ENCODE measurements around the gene IPO11. TPM values are rescaled to one million over a fixed set of nuclear protein-coding genes. Genes with fewer than 3 reads are reported as not detected.
A peak's percentile ranks its signal among the peaks of the same experiment; 100 is the strongest.

Gene IPO11
- total RNA-seq, 1 experiment from 2014 or later: 16.1 TPM

DNA sequence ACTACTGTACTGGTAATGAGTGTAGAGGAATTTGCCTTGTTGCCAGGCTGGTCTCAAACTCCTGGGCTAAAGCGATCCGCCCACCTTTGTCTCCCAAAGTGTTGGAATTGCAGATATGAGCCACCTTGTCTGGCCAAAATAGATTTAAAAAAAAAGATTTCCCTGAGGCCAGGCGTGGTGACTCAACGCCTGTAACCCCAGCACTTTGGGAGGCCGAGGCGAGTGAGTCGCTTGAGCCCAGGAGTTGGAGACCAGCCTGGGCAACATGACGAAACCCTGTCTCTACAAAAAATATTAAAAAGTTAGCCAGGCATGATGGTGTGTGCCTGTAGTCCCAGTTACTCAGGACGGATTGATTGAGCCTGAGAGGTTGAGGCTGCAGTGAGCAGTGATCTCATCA is 62.5 kb downstream of the IPO11 start:
- Histone ChIP-seq H3K27me3 (ENCODE audit: low read length) (no peaks in the 10 kb centered on the region), H3K4me2 (ENCODE audit: low read length) (peak overlapping the region; percentile 16), H4K20me1 (ENCODE audit: low read length) (0 out of 2 replicates have a peak, but pooled peaks cover 4% of the 10 kb centered on the region), H3F3A (ENCODE audit: low read length, unreplicated experiment) (no peaks in the 10 kb centered on the region), H3K4me3 (ENCODE audit: low read length) (no peak overlapping the region), H3K4me1 (ENCODE audit: insufficient read depth, low read length) (peaks cover 22% of the 10 kb centered on the region), H3K9me3 (ENCODE audit: low read length) (no peaks in the 10 kb centered on the region), H3K79me2 (ENCODE audit: low read length) (no peaks in the 10 kb centered on the region), H3K36me3 (ENCODE audit: low read depth, low read length) (peaks cover 3% of the 10 kb centered on the region), H3K27ac (ENCODE audit: low read length) (no peak overlapping the region), H3K9ac (ENCODE audit: low read length) (no peak overlapping the region), H2AFZ (ENCODE audit: low read length) (no peak overlapping the region), H3K9me2 (replicated peaks; ENCODE audit: low read length) (no peaks in the 10 kb centered on the region)
- ATAC-seq (peak; percentile 85), DNase-seq (peak; percentile 79)
- ChIA-PET CTCF (no interaction called here), POLR2A (ENCODE audit: unreplicated experiment) (no interaction called here)
- TF ChIP-seq EZH2 (IDR thresholded peaks at IDR 0.05; ENCODE audit: low read length, unreplicated experiment): no peak
- no peak for TF ChIP-seq EZH2phosphoT487 (IDR thresholded peaks at IDR 0.05; ENCODE audit: borderline replicate concordance, low read length)
- TF ChIP-seq, protein P1, sequence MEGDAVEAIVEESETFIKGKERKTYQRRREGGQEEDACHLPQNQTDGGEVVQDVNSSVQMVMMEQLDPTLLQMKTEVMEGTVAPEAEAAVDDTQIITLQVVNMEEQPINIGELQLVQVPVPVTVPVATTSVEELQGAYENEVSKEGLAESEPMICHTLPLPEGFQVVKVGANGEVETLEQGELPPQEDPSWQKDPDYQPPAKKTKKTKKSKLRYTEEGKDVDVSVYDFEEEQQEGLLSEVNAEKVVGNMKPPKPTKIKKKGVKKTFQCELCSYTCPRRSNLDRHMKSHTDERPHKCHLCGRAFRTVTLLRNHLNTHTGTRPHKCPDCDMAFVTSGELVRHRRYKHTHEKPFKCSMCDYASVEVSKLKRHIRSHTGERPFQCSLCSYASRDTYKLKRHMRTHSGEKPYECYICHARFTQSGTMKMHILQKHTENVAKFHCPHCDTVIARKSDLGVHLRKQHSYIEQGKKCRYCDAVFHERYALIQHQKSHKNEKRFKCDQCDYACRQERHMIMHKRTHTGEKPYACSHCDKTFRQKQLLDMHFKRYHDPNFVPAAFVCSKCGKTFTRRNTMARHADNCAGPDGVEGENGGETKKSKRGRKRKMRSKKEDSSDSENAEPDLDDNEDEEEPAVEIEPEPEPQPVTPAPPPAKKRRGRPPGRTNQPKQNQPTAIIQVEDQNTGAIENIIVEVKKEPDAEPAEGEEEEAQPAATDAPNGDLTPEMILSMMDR (conservative IDR thresholded peaks at IDR 0.05; ENCODE audit: low read depth, low read length): no peak
- BruUV-seq (replicated peaks): no TSS peak
- intact Hi-C loops (cut with micrococcal nuclease): no loop called here

- H3F3A ChIP-seq (ENCODE audit: low read length, unreplicated experiment): no peaks in the 10 kb centered on the region
- H3K27me3 ChIP-seq (ENCODE audit: low read length): no peaks in the 10 kb centered on the region
- no peak for TF ChIP-seq EZH2 (IDR thresholded peaks at IDR 0.05; ENCODE audit: low read length, unreplicated experiment)
- no peak for TF ChIP-seq EZH2phosphoT487 (IDR thresholded peaks at IDR 0.05; ENCODE audit: borderline replicate concordance, low read length)
- TF ChIP-seq, protein P1 (conservative IDR thresholded peaks at IDR 0.05; ENCODE audit: low read depth, low read length): no peak
- peaks cover 3% of the 10 kb centered on the region for H3K36me3 ChIP-seq (ENCODE audit: low read depth, low read length)
- H3K4me2 ChIP-seq (ENCODE audit: low read length): no peak overlapping the region
- no peak for ATAC-seq
- 0 out of 2 replicates have a peak, but pooled peaks cover 4% of the 10 kb centered on the region for H4K20me1 ChIP-seq (ENCODE audit: low read length)
- H3K27ac ChIP-seq (ENCODE audit: low read length): no peak overlapping the region
- POLR2A ChIA-PET (ENCODE audit: unreplicated experiment): no interaction called here
- no TSS peak for BruUV-seq (replicated peaks)
- intact Hi-C loops (cut with micrococcal nuclease): no loop called here
- H3K4me3 ChIP-seq (ENCODE audit: low read length): no peak overlapping the region
- no peak overlapping the region for H3K9ac ChIP-seq (ENCODE audit: low read length)
- CTCF ChIA-PET: no interaction called here
- no peaks in the 10 kb centered on the region for H3K79me2 ChIP-seq (ENCODE audit: low read length)
- no peak overlapping the region for H2AFZ ChIP-seq (ENCODE audit: low read length)
- H3K9me3 ChIP-seq (ENCODE audit: low read length): no peaks in the 10 kb centered on the region
- peaks cover 21% of the 10 kb centered on the region for H3K4me1 ChIP-seq (ENCODE audit: insufficient read depth, low read length)
- H3K9me2 ChIP-seq (replicated peaks; ENCODE audit: low read length): no peaks in the 10 kb centered on the region
- no peak for DNase-seq
These were observed 65.2 kb downstream of the IPO11 start for GRCh38 chr5:62477801-62478200.

GRCh38 chr5:62483556-62483955 is 71.0 kb downstream of the IPO11 start:
- intact Hi-C loops (cut with micrococcal nuclease): no loop called here
- H3K9me3 ChIP-seq (ENCODE audit: low read length): no peaks in the 10 kb centered on the region
- H3K9me2 ChIP-seq (replicated peaks; ENCODE audit: low read length): no peaks in the 10 kb centered on the region
- ChIA-PET CTCF (no interaction called here), POLR2A (ENCODE audit: unreplicated experiment) (no interaction called here)
- H3F3A ChIP-seq (ENCODE audit: low read length, unreplicated experiment): no peaks in the 10 kb centered on the region
- no peak overlapping the region for H2AFZ ChIP-seq (ENCODE audit: low read length)
- H3K27me3 ChIP-seq (ENCODE audit: low read length): no peaks in the 10 kb centered on the region
- no peak overlapping the region for H3K27ac ChIP-seq (ENCODE audit: low read length)
- no peak overlapping the region for H3K9ac ChIP-seq (ENCODE audit: low read length)
- TF ChIP-seq, protein P1 (conservative IDR thresholded peaks at IDR 0.05; ENCODE audit: low read depth, low read length): no peak
- TF ChIP-seq EZH2phosphoT487 (IDR thresholded peaks at IDR 0.05; ENCODE audit: borderline replicate concordance, low read length): no peak
- no peak for TF ChIP-seq EZH2 (IDR thresholded peaks at IDR 0.05; ENCODE audit: low read length, unreplicated experiment)
- ATAC-seq (no peak), DNase-seq (no peak)
- BruUV-seq (replicated peaks): no TSS peak
- no peak overlapping the region for H3K4me2 ChIP-seq (ENCODE audit: low read length)
- H3K79me2 ChIP-seq (ENCODE audit: low read length): no peaks in the 10 kb centered on the region
- H3K4me3 ChIP-seq (ENCODE audit: low read length): no peak overlapping the region
- H4K20me1 ChIP-seq (ENCODE audit: low read length): no peaks in the 10 kb centered on the region
- H3K4me1 ChIP-seq (ENCODE audit: insufficient read depth, low read length): peaks cover 9% of the 10 kb centered on the region
- peaks cover 6% of the 10 kb centered on the region for H3K36me3 ChIP-seq (ENCODE audit: low read depth, low read length)
